Prostate gland (tissue), 2 donors: Measurements from ENCODE around the gene BMP7.

Experiments used
- CTCF ChIP-seq, 4 experiments: fragments of 200-600 bp in 2 of 4; fragments of 450-650 bp in 2 of 4; sonication (generic) in 2 of 4; IDR thresholded peaks; 1 replicate in 3 of 4; 2 replicates in 1 of 4; pipeline ENCODE4 v1.5.1; 2016 to 2019; ENCODE audit warnings: antibody characterized with exemption in 4 of 4, mild to moderate bottlenecking in 2 of 4, moderate library complexity in 2 of 4
- POLR2AphosphoS5 ChIP-seq: sonication (generic); formaldehyde crosslinking; IDR thresholded peaks from one replicate; pipeline ENCODE4 v1.6.1; 2017; ENCODE audit warnings: antibody characterized with exemption

GRCh38 chr20:57291003-57291402, 24.6 kb upstream of the BMP7 start:
- TF ChIP-seq CTCF (IDR thresholded peaks at IDR 0.05) (peak in 1 of 4 experiments; percentile 37), POLR2AphosphoS5 (no peak)
